NCI-H526 (cell line): ENCODE data around the gene GNG7.
"Not testable (repeated sequence)": the region's sequence is repeated elsewhere in the genome, so short reads cannot be mapped to it uniquely, and the experiment has no call there.

Experiments
- DNase-seq, 2 experiments: peaks; one replicate each; lab custom pipeline; 2025; lab: John Stamatoyannopoulos, UW

The GNG7 gene

GRCh38 chr19:2534423-2535013 lies 168.0 kb downstream of the GNG7 start:
- no peak for DNase-seq

GRCh38 chr19:2533686-2534422 lies 168.6 kb downstream of the GNG7 start:
- DNase-seq: no peak

DNA sequence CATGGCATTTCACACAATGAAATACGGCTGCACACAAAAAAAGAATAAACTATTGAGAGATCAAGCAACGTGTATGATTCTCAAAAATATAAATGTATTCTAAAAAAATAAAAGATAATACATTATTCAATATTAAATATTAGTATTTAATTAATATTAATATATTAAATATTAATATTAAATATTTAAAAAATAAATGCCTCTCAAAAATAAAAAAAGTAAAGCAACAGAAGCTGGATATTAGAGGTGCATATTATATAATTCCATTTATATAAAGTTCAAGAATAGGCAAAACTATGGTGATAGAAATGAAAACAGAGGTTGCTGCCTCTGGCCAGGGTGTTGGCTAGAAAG lies 169.4 kb downstream of the GNG7 start:
- no peak for DNase-seq

DNA sequence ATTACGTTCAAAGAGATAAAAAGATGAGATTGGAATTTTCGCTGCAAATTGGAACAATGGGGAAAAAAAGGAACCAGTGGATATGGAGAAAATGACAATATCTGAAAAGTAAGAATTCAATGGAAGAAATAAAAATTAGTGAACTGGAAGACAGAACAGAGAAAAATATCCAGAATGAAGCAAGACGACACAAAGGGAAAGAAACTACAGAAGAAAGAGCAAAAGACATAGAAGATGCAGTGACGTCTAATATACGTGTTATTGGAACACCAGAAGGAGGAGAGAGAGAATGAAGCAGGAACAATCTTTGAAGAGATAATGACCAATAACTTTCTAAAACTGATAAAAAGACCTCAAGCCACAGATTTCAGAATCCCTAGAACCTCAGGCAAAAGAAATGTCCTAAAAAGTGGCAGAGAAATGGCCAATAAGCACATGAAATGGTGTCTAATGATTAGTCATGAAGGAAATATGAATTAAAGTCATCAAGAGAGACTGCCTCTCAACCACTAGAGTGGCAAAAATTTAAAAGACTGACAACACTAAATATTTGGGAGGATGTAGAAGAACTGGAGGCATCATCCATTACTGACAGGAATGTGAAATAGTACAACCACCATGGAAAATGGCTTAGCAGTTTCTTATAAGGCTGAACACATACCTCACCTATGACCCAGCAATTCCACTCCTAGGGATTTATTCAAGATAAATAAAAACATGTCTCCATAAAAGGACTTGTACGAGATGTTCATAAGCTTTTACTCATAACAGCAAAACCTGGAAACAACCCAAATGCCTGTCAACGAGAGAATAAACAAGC lies 170.0 kb downstream of the GNG7 start:
- DNase-seq: no peak

- DNase-seq: not testable (repeated sequence)
Observed at GRCh38 chr19:2529942-2530341, 172.6 kb downstream of the GNG7 start.

DNA sequence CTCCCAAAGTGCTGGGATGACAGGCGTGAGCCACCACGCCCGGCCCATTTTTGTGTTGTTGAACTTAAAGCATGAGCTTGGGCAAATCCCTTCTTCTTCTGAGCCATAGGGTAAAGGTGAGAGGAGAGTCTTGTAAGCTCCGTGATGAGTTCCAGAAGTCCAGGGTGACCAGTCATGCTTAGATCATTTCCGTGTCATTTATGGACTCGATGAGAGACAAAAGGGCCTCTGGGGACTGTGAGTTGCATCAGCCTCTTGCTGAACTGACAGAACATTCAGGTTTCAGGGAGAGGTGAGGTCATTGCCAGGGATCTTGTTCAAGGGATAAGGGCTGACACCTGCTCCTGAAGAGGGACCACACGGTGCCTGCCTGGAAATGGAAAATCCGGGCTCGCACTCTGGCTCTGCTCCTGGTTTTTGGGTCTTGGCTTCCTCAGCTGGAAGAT lies 173.0 kb downstream of the GNG7 start:
- no peak for DNase-seq

DNA sequence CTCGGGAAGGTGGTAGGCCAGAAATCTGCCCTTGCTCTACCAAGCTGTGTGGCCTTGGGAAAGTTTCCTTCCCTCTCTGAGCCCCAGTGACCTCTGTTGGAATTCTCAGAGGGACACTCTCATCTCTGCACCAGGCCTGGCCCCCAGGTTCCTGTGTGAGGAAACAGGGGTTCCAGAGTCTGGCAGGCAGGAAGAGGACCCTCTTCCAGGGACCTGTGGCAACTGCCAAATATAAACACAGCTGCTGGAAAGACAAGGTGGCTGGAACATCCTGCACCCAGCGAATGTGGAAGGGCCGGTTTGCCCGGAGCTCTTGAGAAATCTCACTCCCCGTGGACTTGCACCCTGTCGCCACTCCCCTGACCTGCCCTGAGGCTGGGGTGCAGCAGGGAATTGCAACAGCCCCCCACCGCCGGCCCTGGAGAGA lies 173.8 kb downstream of the GNG7 start:
- DNase-seq: no peak

GRCh38 chr19:2527686-2528085 lies 174.8 kb downstream of the GNG7 start:
- DNase-seq: no peak

- no peak for DNase-seq
Observed at GRCh38 chr19:2527171-2527570, 175.3 kb downstream of the GNG7 start.

- no peak for DNase-seq
Observed at GRCh38 chr19:2524840-2525723, 177.4 kb downstream of the GNG7 start.

DNA sequence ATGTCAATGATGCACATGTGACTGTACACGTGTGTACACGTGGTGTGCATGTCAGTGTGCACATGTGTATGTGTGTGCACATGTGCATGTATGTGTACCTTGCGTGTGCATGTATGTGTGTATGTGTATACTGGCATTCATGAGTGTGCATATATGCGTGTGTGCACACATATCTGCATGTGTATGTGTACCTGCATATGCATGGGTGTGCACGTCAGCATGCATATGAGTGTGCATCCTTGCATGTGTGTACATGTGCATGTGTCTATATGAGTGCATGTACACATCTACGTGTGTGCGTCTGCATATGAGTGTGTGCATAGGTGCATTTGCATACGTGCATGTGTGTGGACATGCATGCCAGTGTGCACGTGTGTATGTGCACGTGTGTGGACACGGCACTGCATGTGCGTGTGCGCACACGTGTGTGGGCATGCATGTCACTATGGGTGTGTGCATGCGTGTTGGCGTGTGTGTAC lies 178.1 kb downstream of the GNG7 start:
- DNase-seq: no peak

GRCh38 chr19:2523630-2524311 lies 178.7 kb downstream of the GNG7 start:
- no peak for DNase-seq

DNA sequence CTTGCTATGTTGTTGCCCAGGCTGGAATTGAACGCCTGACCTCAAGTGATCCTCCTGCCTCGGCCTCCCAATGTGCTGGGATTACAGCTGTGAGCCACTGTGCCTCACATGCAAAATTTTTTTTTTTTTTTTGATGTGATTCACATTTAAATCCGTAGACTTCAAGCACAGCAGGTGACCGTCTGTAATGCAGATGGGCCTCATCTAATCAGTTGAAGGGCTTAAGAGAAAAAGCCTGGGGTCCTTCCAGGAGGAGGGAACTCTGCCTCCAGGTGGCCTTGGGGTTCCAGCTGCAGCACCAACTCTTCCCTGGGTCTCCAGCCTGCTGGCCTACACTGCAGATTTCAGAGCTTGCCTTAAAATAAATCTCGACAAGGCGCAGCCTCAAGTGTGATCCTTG lies 183.0 kb downstream of the GNG7 start:
- DNase-seq: no peak

- not testable (repeated sequence) for DNase-seq
Observed at GRCh38 chr19:2518856-2519255, 183.6 kb downstream of the GNG7 start.

GRCh38 chr19:2517881-2518601 lies 184.5 kb downstream of the GNG7 start:
- DNase-seq: no peak

- no peak for DNase-seq
Observed at GRCh38 chr19:2516727-2517126, 185.8 kb downstream of the GNG7 start.

DNA sequence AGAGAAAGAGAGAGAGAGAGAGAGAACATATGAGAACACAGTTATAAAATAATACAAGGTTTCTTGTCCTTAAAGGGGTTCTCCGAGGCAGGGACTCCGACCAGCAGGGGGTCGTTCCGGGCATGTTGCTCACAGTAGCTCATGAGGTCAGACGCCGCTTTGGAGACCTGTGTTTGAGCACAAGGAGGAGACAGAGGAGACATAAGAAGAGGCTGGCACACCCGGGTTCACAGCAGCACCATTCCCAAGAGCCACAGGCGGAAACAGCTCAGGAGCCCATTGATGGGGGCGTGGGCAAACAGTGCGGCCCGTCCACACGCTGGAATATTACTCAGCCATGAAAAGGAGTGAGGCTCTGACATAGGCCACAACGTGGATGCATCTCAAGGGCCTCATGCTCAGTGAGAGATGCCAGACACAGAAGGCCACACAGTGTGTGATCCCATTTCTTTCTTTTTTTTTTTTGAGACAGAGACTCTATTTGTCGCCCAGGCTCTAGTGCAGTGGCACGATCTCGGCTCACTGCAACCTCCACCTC lies 187.4 kb downstream of the GNG7 start:
- DNase-seq: no peak

- DNase-seq: no peak
Observed at GRCh38 chr19:2512523-2513431, 189.7 kb downstream of the GNG7 start.

- DNase-seq: no peak
Observed at GRCh38 chr19:2511991-2512390, 190.5 kb downstream of the GNG7 start.
